ENCODE results near the gene PCED1A.

PCED1A gene

GRCh38 chr20:2865101-2865500 is 24.6 kb upstream of the PCED1A start:
- no peak for DNase-seq (ENCODE audit: extremely low read depth, low read depth)
- TF ChIP-seq CTCF (IDR thresholded peaks at IDR 0.05; ENCODE audit: low read depth, low read length) = no peak

- DNase-seq (ENCODE audit: extremely low read depth, low read depth) = no peak
- TF ChIP-seq CTCF (IDR thresholded peaks at IDR 0.05; ENCODE audit: low read depth, low read length) = no peak
Measured at GRCh38 chr20:2864626-2865025, 24.2 kb upstream of the PCED1A start.

- no peak for DNase-seq (ENCODE audit: extremely low read depth, low read depth)
- TF ChIP-seq CTCF (IDR thresholded peaks at IDR 0.05; ENCODE audit: low read depth, low read length) = no peak
Measured at GRCh38 chr20:2859330-2860121, 19.1 kb upstream of the PCED1A start.

GRCh38 chr20:2858591-2858990 is 18.1 kb upstream of the PCED1A start:
- no peak for TF ChIP-seq CTCF (IDR thresholded peaks at IDR 0.05; ENCODE audit: low read depth, low read length)
- DNase-seq (ENCODE audit: extremely low read depth, low read depth) = no peak

- no peak for DNase-seq (ENCODE audit: extremely low read depth, low read depth)
- TF ChIP-seq CTCF (IDR thresholded peaks at IDR 0.05; ENCODE audit: low read depth, low read length) = no peak
Measured at GRCh38 chr20:2851086-2851485, 10.6 kb upstream of the PCED1A start.

GRCh38 chr20:2849529-2849928 is 9.1 kb upstream of the PCED1A start:
- no peak for TF ChIP-seq CTCF (IDR thresholded peaks at IDR 0.05; ENCODE audit: low read depth, low read length)
- DNase-seq (ENCODE audit: extremely low read depth, low read depth) = no peak

GRCh38 chr20:2847802-2848201 is 7.3 kb upstream of the PCED1A start:
- DNase-seq (ENCODE audit: extremely low read depth, low read depth) = no peak
- TF ChIP-seq CTCF (IDR thresholded peaks at IDR 0.05; ENCODE audit: low read depth, low read length) = no peak

All from AG09319 (cell line).